ENCODE data around the gene MCM3AP.

MCM3AP gene

DNA sequence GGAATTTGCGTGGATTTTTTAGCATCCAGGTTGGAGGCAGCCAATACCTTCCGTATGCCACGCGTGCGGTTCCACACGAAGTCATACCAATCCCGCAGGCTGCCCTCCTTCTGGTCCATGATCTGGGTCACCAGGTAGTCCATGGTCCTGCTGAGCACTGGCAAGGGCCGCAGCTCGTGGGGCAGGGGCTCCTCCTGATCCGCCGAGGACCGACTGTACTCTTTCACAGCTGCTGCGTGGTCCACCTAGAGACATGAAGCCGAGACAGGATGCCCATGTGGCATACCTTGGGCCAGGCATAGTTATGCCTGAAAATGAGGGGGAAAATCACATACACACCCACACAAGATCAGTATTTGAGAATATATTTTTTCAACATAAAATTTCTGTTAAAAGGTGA is 12.1 kb downstream of the MCM3AP start:
- DNase-seq (ENCODE audit: low read depth, low spot score) = no peak

DNA sequence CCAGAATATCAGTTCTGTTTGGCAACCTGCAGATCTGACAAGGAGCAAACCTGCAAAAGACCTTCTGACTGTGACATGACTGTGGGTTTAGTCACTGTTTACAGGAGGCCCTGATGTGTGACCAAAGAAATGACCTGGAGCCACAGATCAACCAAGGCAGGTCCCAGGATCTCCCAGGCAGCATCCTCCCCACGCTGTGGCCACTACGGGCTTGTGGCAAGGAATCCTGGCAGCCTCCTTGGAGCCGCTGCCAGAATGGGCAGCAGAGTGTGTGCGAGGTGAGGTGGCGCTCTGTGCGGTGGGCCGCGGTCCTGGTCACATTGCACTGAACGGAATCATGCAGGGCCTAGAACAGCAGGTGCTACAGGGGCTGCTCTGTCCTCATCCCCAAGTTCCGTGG is 15.9 kb downstream of the MCM3AP start:
- no peak for DNase-seq (ENCODE audit: low read depth, low spot score)

DNA sequence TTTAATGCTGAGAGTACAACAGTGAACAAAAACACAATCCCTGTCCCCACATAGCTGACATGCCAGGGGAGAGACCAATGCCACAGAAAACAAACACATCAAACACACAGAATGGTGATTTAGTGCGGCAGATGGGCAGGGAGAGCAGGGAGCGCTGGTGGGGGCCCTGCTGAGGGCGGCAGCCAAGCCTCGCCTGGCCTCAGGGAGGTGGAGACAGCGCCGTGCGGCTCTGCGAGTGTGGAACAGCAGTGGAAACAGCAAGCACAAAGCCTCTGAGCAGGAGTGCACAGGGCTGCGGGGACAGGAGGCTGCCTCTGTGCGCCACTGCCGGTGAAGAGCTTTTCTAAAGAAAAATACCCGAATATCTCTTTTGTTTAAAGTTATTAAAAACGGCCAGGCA is 17.0 kb downstream of the MCM3AP start:
- DNase-seq (ENCODE audit: low read depth, low spot score) = no peak

DNA sequence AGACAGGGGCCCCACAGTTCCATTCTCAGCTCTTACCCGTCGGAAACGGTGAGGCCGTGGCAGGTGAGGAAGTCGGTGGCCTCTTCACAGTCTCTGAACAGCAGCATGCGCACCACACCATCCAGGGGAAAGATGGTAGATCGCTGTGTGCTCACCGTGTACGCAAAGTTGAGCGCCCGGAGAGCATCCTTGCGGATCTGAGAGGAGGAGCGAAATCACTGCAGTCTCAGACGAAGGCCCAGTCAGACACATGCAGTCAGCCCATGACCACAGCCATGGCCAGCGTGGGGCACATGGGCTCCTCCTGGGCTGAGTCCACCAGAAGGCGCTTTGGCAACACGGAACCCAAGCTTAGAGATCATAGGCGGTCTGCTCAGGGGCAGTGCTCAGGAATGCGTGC is 18.5 kb downstream of the MCM3AP start:
- no peak for DNase-seq (ENCODE audit: low read depth, low spot score)

DNA sequence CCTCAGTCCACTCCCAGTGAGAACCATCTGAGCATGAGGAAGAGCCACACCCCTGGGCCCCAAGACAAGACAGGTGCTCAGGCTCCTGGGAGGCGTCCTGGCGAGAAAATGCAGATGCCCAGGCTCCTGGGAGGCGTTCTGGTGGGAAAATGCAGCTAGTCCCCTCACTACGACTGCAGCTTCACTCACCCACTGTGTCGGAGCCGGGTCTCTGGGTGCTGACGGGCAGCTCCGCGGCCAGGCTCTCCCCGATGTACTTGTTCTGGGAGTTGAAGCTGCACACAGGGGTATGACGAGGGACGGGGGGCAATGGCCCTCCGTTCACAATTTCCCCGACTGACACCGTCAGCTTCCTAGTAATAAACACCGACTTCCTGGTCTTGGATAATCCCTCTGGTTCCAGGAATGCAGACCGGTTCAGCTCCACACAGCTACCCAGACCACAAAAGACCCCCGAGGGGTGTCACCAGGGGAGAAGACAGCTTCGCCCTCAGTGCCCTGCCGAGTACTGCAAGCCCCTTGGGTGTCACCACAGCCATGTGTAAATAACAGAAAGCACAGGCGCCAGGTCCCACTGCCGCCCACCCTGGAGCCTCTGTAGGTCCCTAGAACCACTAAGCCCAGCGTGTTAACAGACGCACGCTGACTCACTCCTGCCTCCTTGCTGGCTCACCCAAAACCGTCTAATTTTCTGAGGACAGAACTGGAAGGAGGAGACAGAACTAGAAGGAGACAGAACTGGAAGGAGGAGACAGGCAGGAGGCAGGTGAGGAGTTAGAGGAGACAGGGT is 19.5 kb downstream of the MCM3AP start:
- DNase-seq (ENCODE audit: low read depth, low spot score) = no peak

DNA sequence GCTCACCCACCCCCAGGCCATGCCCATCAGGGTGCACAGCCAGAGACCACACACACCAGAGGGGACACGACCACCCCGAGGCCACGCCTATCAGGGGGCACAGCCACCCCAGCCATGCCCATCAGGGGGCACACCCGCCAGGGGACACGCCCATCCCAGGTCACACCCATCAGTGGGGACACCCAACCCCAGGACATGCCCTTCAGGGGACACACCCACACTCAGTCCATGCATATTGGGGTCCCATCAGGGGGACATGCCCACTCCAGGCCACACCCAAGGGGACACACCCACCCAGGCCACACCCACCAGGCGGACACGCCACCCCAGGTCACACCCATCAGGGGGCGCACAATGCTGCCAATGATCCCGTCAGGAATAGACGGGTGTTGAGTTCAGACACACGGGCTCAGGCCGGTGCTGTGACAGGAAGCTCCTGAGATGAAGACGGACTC is 20.7 kb downstream of the MCM3AP start:
- no peak for DNase-seq (ENCODE audit: low read depth, low spot score)

DNA sequence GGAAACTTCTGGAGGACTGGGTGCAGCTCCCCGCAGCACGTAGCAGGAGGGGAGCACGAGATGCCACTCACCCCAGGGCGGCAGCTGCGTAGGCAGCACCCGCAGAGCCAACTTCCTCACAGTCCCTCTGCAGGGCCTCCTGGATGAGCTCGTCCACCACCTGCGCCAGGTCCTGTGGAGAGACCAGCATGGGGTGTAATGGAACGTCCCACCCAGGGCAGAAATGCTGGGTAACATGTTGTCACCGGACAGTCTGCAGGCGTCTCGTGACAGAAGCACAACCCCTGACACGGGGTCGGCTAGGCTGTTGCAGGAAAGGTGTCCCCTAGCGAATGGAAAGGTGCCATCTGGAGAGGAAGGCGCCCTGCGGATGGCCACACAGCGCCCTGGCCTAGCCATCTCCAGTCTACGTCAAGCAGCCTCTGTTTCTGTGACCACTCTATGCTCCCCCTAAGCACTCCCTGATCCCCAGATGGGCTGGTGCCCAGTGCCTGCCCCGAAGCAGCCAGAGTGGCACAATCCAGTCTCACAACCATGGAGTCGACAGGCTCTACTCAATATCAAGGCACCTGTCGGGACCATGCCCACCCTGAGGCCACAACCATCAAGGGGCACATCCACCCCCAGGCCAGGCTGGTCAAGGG is 21.2 kb downstream of the MCM3AP start:
- no peak for DNase-seq (ENCODE audit: low read depth, low spot score)

DNA sequence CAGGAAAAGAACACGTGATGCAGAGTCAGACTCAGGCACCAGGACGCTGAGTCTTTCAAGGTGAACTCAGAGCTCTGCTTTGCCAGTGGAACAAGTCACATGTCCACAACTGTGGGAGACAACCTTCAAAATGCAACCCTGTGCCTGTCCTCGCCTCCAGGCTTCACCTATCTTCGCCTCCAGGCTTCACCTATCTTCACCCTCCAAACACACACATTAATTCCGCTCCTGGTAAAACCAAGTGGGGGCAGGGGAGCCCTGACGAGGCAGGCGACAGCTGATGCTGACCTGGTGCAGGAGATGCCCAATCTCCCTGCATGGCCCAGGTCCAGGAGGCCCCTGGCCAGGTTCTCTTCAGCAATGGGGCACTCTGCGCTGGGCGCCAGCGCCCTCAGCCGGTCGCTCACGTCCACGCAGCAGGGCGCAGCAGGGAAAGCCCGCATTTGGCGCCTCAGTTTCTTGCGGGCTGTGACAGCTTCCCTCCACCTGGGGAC is 28.9 kb downstream of the MCM3AP start:
- no peak for DNase-seq (ENCODE audit: low read depth, low spot score)

DNA sequence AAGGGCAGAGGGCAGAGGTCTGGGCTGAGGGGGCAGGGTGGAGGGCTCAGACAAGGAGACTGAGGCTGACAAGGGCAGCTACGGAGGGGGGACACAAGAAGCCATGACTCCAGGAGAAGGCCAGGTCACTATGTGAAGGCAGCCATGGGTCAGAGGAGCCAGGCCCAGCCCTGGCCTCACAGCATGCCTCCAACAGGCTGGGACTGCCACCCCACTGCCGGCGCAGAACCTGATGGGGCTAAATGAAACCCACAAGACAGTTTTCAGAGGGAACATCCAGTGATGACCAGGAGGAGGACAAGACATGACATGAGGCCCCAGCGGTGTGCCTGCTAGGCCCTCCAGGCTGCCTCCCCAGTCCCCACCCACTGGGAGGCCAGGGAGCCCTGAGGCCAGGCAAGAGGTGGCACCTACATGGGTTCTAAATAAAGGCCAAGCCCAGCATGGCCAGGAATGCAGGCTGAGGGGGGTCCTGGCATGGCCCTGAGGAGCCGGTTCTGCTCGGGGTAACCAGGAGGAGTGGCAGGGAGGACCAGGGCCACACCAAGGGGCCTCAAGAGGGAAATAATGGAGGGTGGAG is 29.6 kb downstream of the MCM3AP start:
- DNase-seq (ENCODE audit: low read depth, low spot score) = no peak

DNA sequence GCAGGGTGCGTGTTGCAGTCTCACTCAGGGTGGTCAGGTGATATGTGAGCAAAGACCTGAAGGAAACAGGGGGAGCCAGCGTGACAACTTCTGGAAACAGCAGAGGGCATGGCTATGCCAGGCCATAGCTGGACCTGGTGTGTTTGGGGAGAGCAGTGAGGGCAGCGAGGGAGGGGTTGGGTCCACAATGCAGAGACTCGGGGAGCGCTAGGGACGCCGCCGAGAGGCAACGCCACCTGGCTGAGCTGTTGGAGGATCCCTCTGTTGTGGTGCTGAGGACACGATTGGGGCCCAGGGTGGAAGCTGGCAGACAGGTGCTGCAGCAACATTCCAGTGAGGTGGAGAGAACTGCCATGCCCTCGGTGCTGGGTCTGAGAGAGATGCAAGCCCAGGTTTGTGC is 30.2 kb downstream of the MCM3AP start:
- DNase-seq (ENCODE audit: low read depth, low spot score) = no peak

DNA sequence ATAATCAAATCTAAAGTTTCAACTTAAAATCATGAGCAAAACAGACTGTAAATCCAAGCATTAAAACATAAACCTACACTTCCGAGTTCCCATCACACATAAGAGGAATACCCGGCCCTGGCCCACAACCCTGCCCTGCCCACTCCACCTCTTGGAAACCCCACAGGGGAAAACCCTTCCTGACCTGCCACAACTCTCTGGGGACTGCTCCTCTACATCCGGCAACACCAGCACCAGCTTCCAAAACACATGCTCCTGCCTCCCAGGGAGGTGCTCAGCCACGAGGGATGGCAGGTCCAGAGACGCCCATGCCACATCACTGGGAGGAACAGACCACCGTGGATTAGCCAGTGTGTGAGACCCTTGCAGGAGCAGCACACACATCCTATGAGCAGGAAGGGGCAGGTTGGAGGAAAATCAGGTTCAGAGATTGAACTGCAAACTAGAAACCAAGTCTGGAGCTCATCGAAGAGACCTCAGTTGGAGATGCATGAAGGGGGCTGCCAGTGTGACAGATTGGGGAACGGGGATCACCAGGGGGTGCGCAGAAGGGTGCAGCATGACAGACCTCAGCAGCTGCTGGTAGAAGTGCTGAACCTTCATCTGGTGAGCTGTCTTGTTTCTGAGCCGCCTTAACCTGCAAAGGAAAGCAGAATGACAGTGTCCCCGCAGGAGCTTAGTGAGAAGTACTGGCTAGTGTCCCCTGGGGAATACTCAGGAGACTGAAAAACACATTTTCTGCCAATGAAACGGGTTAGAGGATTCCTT is 31.0 kb downstream of the MCM3AP start:
- DNase-seq (ENCODE audit: low read depth, low spot score) = no peak

DNA sequence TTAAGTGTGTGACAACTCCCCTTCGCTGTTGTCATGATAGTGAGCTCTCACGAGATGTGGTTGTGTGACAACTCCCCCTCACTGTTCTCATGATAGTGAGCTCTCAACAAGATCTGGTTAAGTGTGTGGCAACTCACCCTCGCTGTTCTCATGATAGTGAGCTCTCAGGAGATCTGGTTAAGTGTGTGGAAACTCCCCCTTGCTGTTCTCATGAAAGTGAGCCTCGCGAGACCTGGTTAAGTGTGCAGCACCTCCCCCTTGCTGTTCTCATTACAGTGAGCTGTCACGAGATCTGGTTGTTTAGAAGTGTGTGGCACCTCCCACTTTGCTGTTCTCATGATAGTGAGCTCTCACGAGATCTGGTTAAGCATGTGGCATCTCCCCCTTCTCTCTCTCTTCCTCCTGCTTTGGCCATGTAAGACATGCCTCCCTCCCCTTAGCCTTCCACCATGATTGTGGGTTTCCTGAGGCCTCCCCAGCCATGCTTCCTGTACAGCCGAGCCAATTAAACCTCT is 31.7 kb downstream of the MCM3AP start:
- no peak for DNase-seq (ENCODE audit: low read depth, low spot score)

DNA sequence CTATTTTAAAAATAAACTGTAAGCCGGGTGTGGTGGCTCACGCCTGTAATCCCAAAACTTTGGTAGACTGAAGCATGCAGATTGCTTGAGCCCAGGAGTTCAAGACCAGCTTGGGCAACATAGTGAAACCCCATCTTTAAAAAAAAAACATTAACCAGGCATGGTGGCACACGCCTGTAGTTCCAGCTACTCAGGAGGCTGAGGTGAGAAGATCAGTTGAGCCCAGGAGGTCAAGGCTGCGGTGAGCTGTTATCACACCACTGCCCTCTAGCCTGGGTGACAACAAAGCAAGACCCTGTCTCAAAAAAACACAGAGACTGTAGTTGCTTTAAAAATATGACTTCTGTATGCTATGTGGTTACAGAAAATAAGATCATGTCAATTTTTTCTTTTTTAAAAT is 32.6 kb downstream of the MCM3AP start:
- DNase-seq (ENCODE audit: low read depth, low spot score) = no peak

DNA sequence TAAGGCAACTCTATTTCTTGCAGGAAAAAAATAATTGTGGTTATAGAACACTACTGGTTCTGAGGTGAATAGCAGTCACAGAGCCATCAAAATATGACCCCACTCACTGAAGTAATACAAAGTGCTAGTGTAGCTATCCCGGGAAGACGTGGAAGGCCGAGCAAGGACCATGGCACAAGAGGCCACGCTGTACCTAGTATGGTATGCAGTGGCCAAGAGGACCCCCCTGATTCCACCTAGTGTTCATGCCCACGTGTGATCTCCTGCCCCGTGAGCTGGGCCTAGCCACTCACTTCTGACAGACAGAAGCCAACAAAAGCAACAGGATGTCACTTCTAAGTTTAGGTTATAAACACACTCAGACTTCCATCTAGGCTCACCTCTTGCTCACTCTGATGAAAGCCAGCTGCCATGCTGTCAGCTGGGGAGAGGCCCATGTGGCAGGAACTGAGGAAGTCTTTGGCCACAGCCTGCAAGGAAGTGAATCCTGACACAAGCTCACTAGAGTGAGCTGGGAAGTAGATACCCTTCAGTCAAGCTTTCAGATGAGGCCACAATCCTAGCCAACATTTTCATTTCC is 35.2 kb downstream of the MCM3AP start:
- DNase-seq (ENCODE audit: low read depth, low spot score) = no peak

DNA sequence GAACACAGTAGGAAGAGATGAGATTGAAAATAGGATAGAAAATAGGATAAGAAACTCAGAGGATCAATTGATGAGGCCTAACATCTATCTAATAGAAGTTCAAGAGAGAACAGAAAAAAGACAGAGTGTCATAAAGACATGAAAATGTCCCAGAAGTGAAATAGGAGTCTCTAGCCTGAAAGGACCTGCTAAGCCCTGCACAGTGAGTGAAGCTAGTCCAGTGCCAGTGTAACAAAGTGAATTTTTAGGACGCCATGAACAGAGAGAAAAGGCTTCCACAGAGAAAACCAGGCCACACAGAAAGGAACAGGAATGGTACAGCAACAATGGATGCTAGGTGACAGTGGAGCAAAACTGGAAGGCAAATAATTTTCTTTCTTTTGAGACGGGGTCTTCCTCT is 36.6 kb downstream of the MCM3AP start:
- no peak for DNase-seq (ENCODE audit: low read depth, low spot score)

DNA sequence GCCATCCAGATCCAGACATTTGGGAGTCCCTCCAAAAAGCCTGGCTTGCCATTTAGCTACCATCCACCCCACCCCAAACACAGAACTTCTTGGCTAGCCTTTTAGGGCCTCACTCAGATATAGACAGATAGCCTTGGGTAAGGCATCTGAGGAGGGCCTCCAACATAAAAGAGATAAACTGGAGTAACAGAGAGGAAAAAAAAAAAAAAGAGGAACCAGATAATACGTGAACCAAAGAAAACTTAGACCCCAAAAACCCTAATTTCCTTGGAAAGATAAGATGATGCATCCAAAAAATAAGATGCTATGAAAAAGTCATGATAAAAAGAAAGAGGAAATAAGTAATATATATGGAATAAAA is 37.0 kb downstream of the MCM3AP start:
- no peak for DNase-seq (ENCODE audit: low read depth, low spot score)

DNA sequence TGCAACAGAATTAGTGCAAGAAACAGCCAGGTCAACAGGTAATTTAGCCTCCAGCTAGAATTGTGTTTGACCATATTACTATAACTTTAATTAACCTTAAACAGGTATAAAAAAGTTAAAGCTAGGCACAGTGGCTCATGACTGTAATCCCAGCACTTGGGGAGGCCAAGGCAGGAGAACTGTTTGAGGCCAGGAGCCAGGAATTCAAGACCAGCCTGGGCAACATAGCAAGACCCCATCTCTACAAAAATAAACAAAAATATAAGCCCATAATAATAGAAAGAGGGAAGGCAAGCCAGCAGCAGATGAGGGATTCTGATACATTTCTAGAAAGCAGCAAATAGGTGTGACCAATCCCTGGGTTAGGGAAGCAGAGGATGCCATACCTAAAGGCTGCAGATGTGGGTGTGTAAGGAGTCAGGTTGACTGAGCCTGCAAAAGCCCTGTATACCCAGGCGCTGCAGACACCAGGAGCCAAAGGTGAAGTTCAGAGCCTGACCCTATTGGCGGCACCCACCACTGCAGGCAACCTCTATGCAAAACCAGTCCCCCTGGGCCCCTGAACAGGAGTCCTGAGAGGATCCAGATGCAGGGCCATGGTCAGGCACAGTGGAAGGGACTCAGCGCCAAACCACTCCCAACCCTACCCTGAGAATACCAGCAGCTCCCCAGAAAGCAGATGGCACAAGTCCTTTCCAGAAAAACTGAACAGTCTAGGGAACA is 37.6 kb downstream of the MCM3AP start:
- no peak for DNase-seq (ENCODE audit: low read depth, low spot score)

DNA sequence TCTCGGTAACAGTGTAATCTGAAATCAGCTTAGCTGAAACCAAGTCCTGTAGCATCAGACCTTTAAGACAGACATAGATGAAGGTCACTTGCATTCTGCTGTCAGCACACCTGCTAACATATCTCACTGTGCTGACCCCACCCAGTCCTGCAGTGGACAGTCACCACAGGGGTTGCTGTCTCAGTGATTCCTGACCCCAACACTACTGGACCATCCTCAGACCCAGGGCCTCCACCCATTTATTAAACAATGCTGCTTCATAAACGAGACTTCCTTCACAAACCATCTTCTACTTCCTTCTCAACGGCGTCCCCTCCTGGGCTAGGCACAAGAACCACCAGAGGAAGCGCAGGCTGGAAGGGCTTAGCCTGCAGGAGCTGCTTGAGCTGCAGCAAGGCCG is 39.1 kb downstream of the MCM3AP start:
- DNase-seq (ENCODE audit: low read depth, low spot score) = no peak

DNA sequence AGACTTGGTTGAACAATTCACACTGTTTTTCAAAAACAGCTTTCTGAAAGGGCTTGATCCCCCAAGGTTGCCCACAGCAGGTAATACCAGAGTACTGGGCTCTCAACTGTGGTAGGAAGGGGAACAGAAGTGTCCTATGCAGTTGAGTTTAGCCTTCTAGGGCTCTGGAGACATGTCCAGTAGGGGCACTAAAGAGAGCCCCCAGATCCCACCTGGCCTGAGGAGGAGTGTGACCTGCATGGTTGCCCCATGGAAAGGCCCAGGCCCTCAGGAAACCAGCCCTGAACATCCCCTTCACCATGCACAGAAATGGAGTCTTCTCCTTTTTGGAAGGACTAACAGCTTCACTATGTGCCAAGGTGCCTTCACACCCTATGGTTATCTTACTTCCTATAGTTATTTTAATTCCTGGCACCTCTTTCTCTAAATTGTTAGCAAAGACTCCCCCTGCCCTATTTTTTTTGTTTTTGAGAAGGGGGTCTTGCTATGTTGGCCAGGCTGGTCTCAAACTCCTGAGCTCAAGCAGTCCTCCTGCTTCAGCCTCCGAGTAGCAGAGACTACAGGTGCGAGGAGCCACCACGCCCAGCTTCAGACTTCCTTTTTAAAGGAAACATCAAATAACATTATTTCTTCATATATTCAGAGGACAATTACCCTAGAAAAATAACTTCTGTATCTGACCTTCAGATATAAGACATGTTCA is 40.0 kb downstream of the MCM3AP start:
- DNase-seq (ENCODE audit: low read depth, low spot score) = no peak

DNA sequence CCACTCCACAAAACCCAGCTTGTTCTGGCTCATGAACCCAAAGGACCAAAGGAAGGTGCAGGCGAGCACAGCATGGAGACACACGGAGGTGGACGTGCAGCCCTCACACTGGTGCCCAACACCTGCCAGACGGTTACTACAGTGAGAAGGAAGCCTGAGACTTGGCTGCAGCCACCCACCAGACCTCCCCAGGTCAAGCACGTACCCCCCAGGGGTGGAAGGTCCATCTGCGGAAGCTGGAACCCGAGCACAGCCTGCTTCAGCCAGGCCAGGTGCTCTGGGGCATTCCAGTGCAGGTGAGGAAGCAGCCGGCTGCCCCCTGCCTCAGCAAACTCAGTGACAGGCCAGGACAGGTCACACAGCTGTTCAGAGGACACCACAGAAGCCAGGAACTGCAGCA is 40.8 kb downstream of the MCM3AP start:
- DNase-seq (ENCODE audit: low read depth, low spot score) = no peak

Measured in brain pericyte (primary cell).